Stomach smooth muscle (tissue), 2 donors: Measurements from ENCODE around the gene MPP3.

Experiments used
- H3K27ac ChIP-seq: one replicate; pipeline ENCODE4 v1.7.0; 2013; ENCODE audit warnings: mild to moderate bottlenecking, low read length, inconsistent platforms
- H3K27me3 ChIP-seq, 2 donors: one replicate each; pipeline ENCODE4 v1.7.0; 2013; ENCODE audit warnings: low read length in 2 of 2; ENCODE audit not compliant: insufficient read depth in 2 of 2, control insufficient read depth in 1 of 2
- H3K36me3 ChIP-seq, 2 donors: one replicate each; pipeline ENCODE4 v1.7.0; 2013; ENCODE audit warnings: low read length in 2 of 2; ENCODE audit not compliant: control insufficient read depth in 2 of 2, insufficient read depth in 2 of 2
- H3K4me1 ChIP-seq: one replicate; pipeline ENCODE4 v1.7.0; 2013; ENCODE audit warnings: low read length; ENCODE audit not compliant: control insufficient read depth, insufficient read depth
- H3K4me3 ChIP-seq, 2 donors: one replicate each; pipeline ENCODE4 v1.7.0; 2013; ENCODE audit warnings: low read length in 2 of 2
- H3K9ac ChIP-seq, 2 donors: one replicate each; pipeline ENCODE4 v1.7.0; 2013; ENCODE audit warnings: low read length in 2 of 2, mild to moderate bottlenecking in 1 of 2
- H3K9me3 ChIP-seq, 2 donors: one replicate each; pipeline ENCODE4 v1.7.0; 2013; ENCODE audit warnings: low read length in 2 of 2; ENCODE audit not compliant: control insufficient read depth in 2 of 2
- donor health status: healthy.
- donor health status: Pancreatic carcinoma.

MPP3 gene

GRCh38 chr17:43857957-43858600, 25.1 kb upstream of the MPP3 start:
- no peak overlapping the region for H3K9ac ChIP-seq
- H3K36me3 ChIP-seq: no peaks in the 10 kb centered on the region
- peaks cover 4 to 8% of the 10 kb centered on the region in 2 donors for H3K27me3 ChIP-seq
- H3K4me1 ChIP-seq: peaks cover 17% of the 10 kb centered on the region
- H3K4me3 ChIP-seq: no peak overlapping the region
- no peaks in the 10 kb centered on the region for H3K9me3 ChIP-seq
- no peak overlapping the region for H3K27ac ChIP-seq

DNA sequence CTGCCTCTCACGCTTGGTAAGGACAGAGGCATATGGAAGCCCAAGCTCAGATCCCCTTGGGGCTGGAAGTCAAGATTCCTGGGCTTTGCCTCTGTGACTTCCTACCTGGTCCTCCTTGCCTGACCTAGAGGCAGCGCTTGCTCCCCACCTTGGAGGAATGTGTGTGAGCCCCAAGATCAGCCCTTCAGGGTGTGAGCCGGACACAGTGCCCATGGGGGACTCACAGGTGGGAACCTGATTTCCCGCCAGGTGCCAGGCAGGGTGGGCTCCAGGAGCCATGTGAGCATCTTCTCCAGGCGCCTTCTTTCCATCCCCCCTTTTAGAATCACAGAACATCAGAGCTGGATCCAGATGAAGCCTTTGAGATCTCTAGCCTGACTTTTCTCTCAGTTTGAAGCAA, 24.2 kb upstream of the MPP3 start:
- Histone ChIP-seq H3K36me3 (no peaks in the 10 kb centered on the region), H3K9me3 (no peaks in the 10 kb centered on the region), H3K27me3 (peaks cover 4 to 8% of the 10 kb centered on the region in 2 donors), H3K9ac (no peak overlapping the region), H3K27ac (no peak overlapping the region), H3K4me3 (no peak overlapping the region), H3K4me1 (peaks cover 16% of the 10 kb centered on the region)

DNA sequence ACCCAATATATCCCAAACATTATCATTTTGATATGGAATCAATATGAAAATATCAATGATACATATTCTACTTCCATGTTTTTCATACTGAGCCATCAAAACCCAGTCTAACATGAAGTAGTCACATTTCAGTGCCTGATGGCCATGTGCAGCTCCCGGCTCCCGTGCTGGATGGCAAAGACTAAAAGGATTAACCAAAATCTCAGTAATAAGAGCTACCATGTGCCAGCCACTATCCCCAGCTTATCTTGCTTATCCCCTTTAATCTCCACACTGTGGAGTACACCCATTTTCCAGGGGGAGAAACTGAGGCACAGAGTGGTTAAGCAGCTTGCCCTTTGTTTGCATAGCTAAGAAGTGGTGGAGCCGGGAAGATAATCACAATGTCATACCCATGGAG, 23.2 kb upstream of the MPP3 start:
- H3K27ac ChIP-seq: no peak overlapping the region
- H3K9me3 ChIP-seq: no peaks in the 10 kb centered on the region
- peaks cover 10% of the 10 kb centered on the region for H3K4me1 ChIP-seq
- peaks cover 4 to 8% of the 10 kb centered on the region in 2 donors for H3K27me3 ChIP-seq
- no peak overlapping the region for H3K9ac ChIP-seq
- H3K36me3 ChIP-seq: no peaks in the 10 kb centered on the region
- no peak overlapping the region for H3K4me3 ChIP-seq

DNA sequence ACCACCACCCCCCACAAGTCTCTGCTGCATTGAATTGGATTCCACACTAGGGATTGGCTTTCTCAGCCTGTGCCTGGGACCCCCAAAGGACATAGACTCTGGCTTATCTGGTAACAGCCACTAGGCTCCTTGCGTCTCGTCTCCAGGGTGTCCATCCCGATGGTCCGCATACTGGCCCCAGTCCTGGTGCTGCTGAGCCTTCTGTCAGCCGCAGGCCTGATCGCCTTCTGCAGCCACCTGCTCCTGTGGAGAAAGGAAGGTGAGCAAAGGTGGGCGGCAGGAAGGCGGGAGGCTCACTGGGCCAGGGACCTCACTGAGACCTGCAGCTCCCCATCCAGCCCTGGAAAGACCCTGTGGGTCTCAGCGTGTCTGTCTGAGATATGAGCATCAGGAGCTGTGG, 22.1 kb upstream of the MPP3 start:
- peaks cover 4 to 8% of the 10 kb centered on the region in 2 donors for H3K27me3 ChIP-seq
- H3K27ac ChIP-seq: no peak overlapping the region
- H3K4me1 ChIP-seq: peaks cover 2% of the 10 kb centered on the region
- no peak overlapping the region for H3K9ac ChIP-seq
- no peak overlapping the region for H3K4me3 ChIP-seq
- H3K9me3 ChIP-seq: no peaks in the 10 kb centered on the region
- H3K36me3 ChIP-seq: no peaks in the 10 kb centered on the region

- no peak overlapping the region for H3K4me3 ChIP-seq
- H3K9me3 ChIP-seq: no peaks in the 10 kb centered on the region
- no peak overlapping the region for H3K9ac ChIP-seq
- H3K36me3 ChIP-seq: no peaks in the 10 kb centered on the region
- peaks cover 2% of the 10 kb centered on the region for H3K4me1 ChIP-seq
- H3K27me3 ChIP-seq: peaks cover 4 to 8% of the 10 kb centered on the region in 2 donors
- H3K27ac ChIP-seq: no peak overlapping the region
Observed at GRCh38 chr17:43854498-43854897, 21.6 kb upstream of the MPP3 start.

GRCh38 chr17:43853546-43853945, 20.6 kb upstream of the MPP3 start:
- Histone ChIP-seq H3K27me3 (peaks cover 4 to 8% of the 10 kb centered on the region in 2 donors), H3K9me3 (no peaks in the 10 kb centered on the region), H3K4me3 (no peak overlapping the region), H3K9ac (no peak overlapping the region), H3K27ac (no peak overlapping the region), H3K36me3 (no peaks in the 10 kb centered on the region), H3K4me1 (peaks cover 2% of the 10 kb centered on the region)

GRCh38 chr17:43852571-43852970, 19.6 kb upstream of the MPP3 start:
- H3K27ac ChIP-seq: no peak overlapping the region
- H3K4me3 ChIP-seq: no peak overlapping the region

DNA sequence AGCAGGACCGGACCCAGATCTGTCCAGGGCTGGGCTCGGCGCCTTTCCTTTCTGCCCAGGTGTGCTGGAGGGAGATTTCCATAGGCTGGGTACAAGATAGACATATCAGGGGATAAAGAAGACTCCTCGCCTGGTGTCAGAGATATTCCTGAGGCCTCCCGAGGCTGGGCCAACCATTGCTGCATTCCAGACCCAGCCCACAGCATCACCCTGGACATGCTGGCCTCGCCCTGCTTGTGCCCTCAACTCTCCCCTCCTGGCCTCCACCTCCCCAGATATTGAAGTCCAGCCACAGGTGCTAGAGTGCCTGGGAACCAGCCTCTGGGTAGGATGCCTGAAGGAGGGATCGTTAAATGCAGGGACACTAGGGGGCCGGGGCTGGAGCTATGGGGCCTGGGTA, 16.2 kb upstream of the MPP3 start:
- peaks cover 7% of the 10 kb centered on the region for H3K4me1 ChIP-seq
- no peaks in the 10 kb centered on the region for H3K9me3 ChIP-seq
- no peak overlapping the region for H3K27ac ChIP-seq
- no peak overlapping the region for H3K9ac ChIP-seq
- no peaks in the 10 kb centered on the region for H3K27me3 ChIP-seq
- no peaks in the 10 kb centered on the region for H3K36me3 ChIP-seq
- H3K4me3 ChIP-seq: no peak overlapping the region

More at GRCh38 chr17:43852571-43852970, 19.6 kb upstream of the MPP3 start:
- H3K9me3 ChIP-seq: no peaks in the 10 kb centered on the region
- H3K27me3 ChIP-seq: peaks cover 4 to 6% of the 10 kb centered on the region in 2 donors
- H3K9ac ChIP-seq: no peak overlapping the region
- no peaks in the 10 kb centered on the region for H3K36me3 ChIP-seq
- H3K4me1 ChIP-seq: no peaks in the 10 kb centered on the region

DNA sequence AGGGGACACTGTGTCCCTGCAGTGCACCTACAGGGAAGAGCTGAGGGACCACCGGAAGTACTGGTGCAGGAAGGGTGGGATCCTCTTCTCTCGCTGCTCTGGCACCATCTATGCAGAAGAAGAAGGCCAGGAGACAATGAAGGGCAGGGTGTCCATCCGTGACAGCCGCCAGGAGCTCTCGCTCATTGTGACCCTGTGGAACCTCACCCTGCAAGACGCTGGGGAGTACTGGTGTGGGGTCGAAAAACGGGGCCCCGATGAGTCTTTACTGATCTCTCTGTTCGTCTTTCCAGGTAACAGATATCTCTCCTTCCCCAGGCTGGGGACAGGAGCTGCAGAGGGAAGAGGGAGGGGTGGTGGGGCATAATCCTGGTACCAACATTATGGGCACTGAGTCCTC, 15.7 kb upstream of the MPP3 start:
- Histone ChIP-seq H3K4me3 (no peak overlapping the region), H3K27me3 (no peaks in the 10 kb centered on the region), H3K9ac (no peak overlapping the region), H3K9me3 (no peaks in the 10 kb centered on the region), H3K36me3 (no peaks in the 10 kb centered on the region), H3K27ac (no peak overlapping the region), H3K4me1 (peaks cover 7% of the 10 kb centered on the region)

GRCh38 chr17:43846963-43847371, 14.0 kb upstream of the MPP3 start, which contains the start of gene CD300LG:
CD300LG (plus strand) TSS chr17:43847176; CDS start chr17:43847217, 41 bp downstream.
- H3K9me3 ChIP-seq: no peaks in the 10 kb centered on the region
- H3K4me3 ChIP-seq: no peak within 1 kb of the TSS
- H3K9ac ChIP-seq: no peak within 1 kb of the TSS
- no peaks in the 10 kb centered on the region for H3K36me3 ChIP-seq
- H3K27ac ChIP-seq: no peak within 1 kb of the TSS
- peaks cover 7% of the 10 kb centered on the region for H3K4me1 ChIP-seq
- H3K27me3 ChIP-seq: no peaks in the 10 kb centered on the region

DNA sequence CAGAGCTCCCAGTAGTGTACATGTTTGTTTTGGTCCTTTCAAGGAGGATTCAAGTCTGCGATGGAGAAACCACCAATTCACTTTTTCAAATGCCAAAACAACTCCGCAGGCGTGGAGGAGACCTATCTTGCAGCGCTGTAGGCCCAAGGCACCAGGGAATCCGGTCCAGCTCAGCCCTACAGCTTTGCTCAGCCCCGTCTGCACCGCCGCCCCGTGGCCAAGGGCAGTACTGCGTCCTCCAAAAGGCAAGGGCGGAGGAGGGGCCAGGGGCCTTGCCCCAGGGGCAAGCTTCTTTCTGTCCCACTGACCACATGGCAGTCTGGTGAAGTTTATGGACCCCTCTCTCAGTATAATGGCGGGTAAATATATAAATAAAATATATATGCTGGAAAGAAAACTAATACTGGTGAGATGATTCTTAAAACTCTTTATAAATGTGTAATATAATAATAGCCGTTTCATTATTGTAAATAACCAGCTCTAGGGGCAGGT, 13.3 kb upstream of the MPP3 start:
- Histone ChIP-seq H3K4me1 (peaks cover 7% of the 10 kb centered on the region), H3K9ac (no peak overlapping the region), H3K27ac (no peak overlapping the region)

More for the DNA sequence above, 13.3 kb upstream of the MPP3 start:
- Histone ChIP-seq H3K4me3 (no peak overlapping the region), H3K9me3 (no peaks in the 10 kb centered on the region), H3K27me3 (no peaks in the 10 kb centered on the region), H3K36me3 (no peaks in the 10 kb centered on the region)
